ENCODE results near the gene PRKCD.

PRKCD gene

GRCh38 chr3:53224536-53224935, 63.5 kb downstream of the PRKCD start:
- no peak for DNase-seq (ENCODE audit: low read depth)
- TF ChIP-seq CTCF (IDR thresholded peaks at IDR 0.05; ENCODE audit: insufficient read depth, low read depth, low read length, missing control alignments), result no peak
- no peak overlapping the region for H3K4me3 ChIP-seq (ENCODE audit: low read length)

GRCh38 chr3:53225181-53225580, 64.2 kb downstream of the PRKCD start:
- DNase-seq (ENCODE audit: low read depth), result no peak
- no peak for TF ChIP-seq CTCF (IDR thresholded peaks at IDR 0.05; ENCODE audit: insufficient read depth, low read depth, low read length, missing control alignments)
- H3K4me3 ChIP-seq (ENCODE audit: low read length), result no peak overlapping the region

- H3K4me3 ChIP-seq (ENCODE audit: low read length), result no peak overlapping the region
- DNase-seq (ENCODE audit: low read depth), result no peak
- TF ChIP-seq CTCF (IDR thresholded peaks at IDR 0.05; ENCODE audit: insufficient read depth, low read depth, low read length, missing control alignments), result no peak
These were observed 64.6 kb downstream of the PRKCD start for GRCh38 chr3:53225651-53226050.

GRCh38 chr3:53226142-53226840, 65.3 kb downstream of the PRKCD start:
- no peak overlapping the region for H3K4me3 ChIP-seq (ENCODE audit: low read length)
- no peak for DNase-seq (ENCODE audit: low read depth)
- TF ChIP-seq CTCF (IDR thresholded peaks at IDR 0.05; ENCODE audit: insufficient read depth, low read depth, low read length, missing control alignments), result no peak

- DNase-seq (ENCODE audit: low read depth), result no peak
- TF ChIP-seq CTCF (IDR thresholded peaks at IDR 0.05; ENCODE audit: insufficient read depth, low read depth, low read length, missing control alignments), result no peak
- no peak overlapping the region for H3K4me3 ChIP-seq (ENCODE audit: low read length)
These were observed 65.9 kb downstream of the PRKCD start for GRCh38 chr3:53226841-53227407.

GRCh38 chr3:53227993-53228885, 67.2 kb downstream of the PRKCD start:
- TF ChIP-seq CTCF (IDR thresholded peaks at IDR 0.05; ENCODE audit: insufficient read depth, low read depth, low read length, missing control alignments), result no peak
- DNase-seq (ENCODE audit: low read depth), result no peak
- H3K4me3 ChIP-seq (ENCODE audit: low read length), result no peak overlapping the region

Measured in epithelial cell of esophagus (primary cell).